MCF 10A (cell line): Measurements from ENCODE around the gene HEPH. TPM values are rescaled to one million over a fixed set of nuclear protein-coding genes. Genes with fewer than 3 reads are reported as not detected.

ENCODE experiments used
- BruUV-seq: library from RNA; stranded (reverse); fragments of 400-500 nt; replicated peaks from 2 replicates; lab custom pipeline; 2021; lab: Mats Ljungman, UMichigan
- CTCF ChIA-PET: fragments of 300-600 bp; sonication (Branson Sonifier 250); formaldehyde crosslinking; extraction: SDS; loops from one replicate; lab custom pipeline; 2021; ENCODE audit warnings: antibody characterized with exemption, inconsistent platforms; lab: Yijun Ruan, JAX
- POLR2A ChIA-PET: fragments of 300-600, 350-650 bp; sonication (Branson Sonifier 250); formaldehyde crosslinking; extraction: SDS; loops from one replicate; lab custom pipeline; 2020; ENCODE audit warnings: antibody characterized with exemption, inconsistent platforms; lab: Yijun Ruan, JAX
- DNase-seq: peaks from one replicate; pipeline ENCODE4 v3.0.0-alpha.2; 2018; ENCODE audit not compliant: unreplicated experiment
- H3K27ac Mint-ChIP-seq: one replicate; pipeline ENCODE4 v1.8.0; 2022; ENCODE audit warnings: mild to moderate bottlenecking, low read depth, mixed read lengths; ENCODE audit not compliant: unreplicated experiment
- H3K27me3 Mint-ChIP-seq: one replicate; pipeline ENCODE4 v1.8.0; 2022; ENCODE audit warnings: mixed read lengths; ENCODE audit not compliant: insufficient read depth, unreplicated experiment
- H3K36me3 Mint-ChIP-seq: one replicate; pipeline ENCODE4 v1.8.0; 2022; ENCODE audit warnings: mild to moderate bottlenecking, moderate library complexity, mixed read lengths; ENCODE audit not compliant: insufficient read depth, unreplicated experiment
- H3K4me1 Mint-ChIP-seq: one replicate; pipeline ENCODE4 v1.8.0; 2022; ENCODE audit warnings: mixed read lengths; ENCODE audit not compliant: insufficient read depth, unreplicated experiment
- H3K4me3 Mint-ChIP-seq: one replicate; pipeline ENCODE4 v1.8.0; 2022; ENCODE audit warnings: mild to moderate bottlenecking, moderate library complexity, mixed read lengths; ENCODE audit not compliant: unreplicated experiment
- H3K9me3 Mint-ChIP-seq: one replicate; pipeline ENCODE4 v1.8.0; 2022; ENCODE audit warnings: mixed read lengths; ENCODE audit not compliant: unreplicated experiment
- CTCF ChIP-seq: fragments of 200-600 bp; IDR thresholded peaks from one replicate; pipeline ENCODE4 v1.8.0; 2022; ENCODE audit warnings: antibody characterized with exemption, mild to moderate bottlenecking; ENCODE audit not compliant: unreplicated experiment
- intact Hi-C: fragments of 100-400 bp; cut with micrococcal nuclease; formaldehyde crosslinking; loops from 2 replicates; pipeline ENCODE4 v1.14.1; 2022
- total RNA-seq: library from RNA; stranded (reverse); gene quantifications from 2 replicates; pipeline ENCODE4 v1.2.3, GENCODE V29; 2022

HEPH gene
- total RNA-seq, 1 experiment from 2014 or later, result 0.40 TPM

- intact Hi-C loops, result no loop called here
- TF ChIP-seq CTCF, result no peak
Observed at GRCh38 chrX:66162331-66162822, 1.7 kb upstream of the HEPH start.

GRCh38 chrX:66163447-66163846 is 600 bp upstream of the HEPH start:
- BruUV-seq, result no TSS peak
- no peak for DNase-seq
- intact Hi-C loops, result no loop called here
- H3K27me3 Mint-ChIP-seq, result no peaks in the 10 kb centered on the region
- H3K4me3 Mint-ChIP-seq, result no peak overlapping the region
- peaks cover 8% of the 10 kb centered on the region for H3K9me3 Mint-ChIP-seq
- POLR2A ChIA-PET, result no interaction called here
- H3K36me3 Mint-ChIP-seq, result no peaks in the 10 kb centered on the region
- TF ChIP-seq CTCF, result no peak
- H3K27ac Mint-ChIP-seq, result no peak overlapping the region
- CTCF ChIA-PET, result no interaction called here
- no peaks in the 10 kb centered on the region for H3K4me1 Mint-ChIP-seq

More at GRCh38 chrX:66162331-66162822, 1.7 kb upstream of the HEPH start:
- Mint-ChIP-seq H3K4me3 (no peak overlapping the region), H3K27ac (no peak overlapping the region), H3K27me3 (no peaks in the 10 kb centered on the region), H3K36me3 (no peaks in the 10 kb centered on the region), H3K9me3 (peaks cover 13% of the 10 kb centered on the region), H3K4me1 (no peaks in the 10 kb centered on the region)
- BruUV-seq, result no TSS peak
- ChIA-PET CTCF (interaction anchor here (0.5 to 1.2 kb wide), 2 partner anchors 569 to 571 kb away, joined by 4 to 5 read pairs; no protein-coding TSS in a partner anchor), POLR2A (no interaction called here)
- DNase-seq, result peak; percentile 7

GRCh38 chrX:66164470-66164869 is 423 bp downstream of the HEPH start:
- peaks cover 7% of the 10 kb centered on the region for H3K9me3 Mint-ChIP-seq
- no peaks in the 10 kb centered on the region for H3K4me1 Mint-ChIP-seq
- no peaks in the 10 kb centered on the region for H3K36me3 Mint-ChIP-seq
- CTCF ChIA-PET, result no interaction called here
- no peak for TF ChIP-seq CTCF
- POLR2A ChIA-PET, result no interaction called here
- H3K27ac Mint-ChIP-seq, result no peak overlapping the region
- intact Hi-C loops, result no loop called here
- no peak overlapping the region for H3K4me3 Mint-ChIP-seq
- no peak for DNase-seq
- no TSS peak for BruUV-seq
- H3K27me3 Mint-ChIP-seq, result no peaks in the 10 kb centered on the region

- no peaks in the 10 kb centered on the region for H3K27me3 Mint-ChIP-seq
- no peaks in the 10 kb centered on the region for H3K36me3 Mint-ChIP-seq
- DNase-seq, result no peak
- H3K9me3 Mint-ChIP-seq, result peaks cover 7% of the 10 kb centered on the region
- no TSS peak for BruUV-seq
- ChIA-PET CTCF (no interaction called here), POLR2A (no interaction called here)
- H3K4me3 Mint-ChIP-seq, result no peak overlapping the region
- intact Hi-C loops, result no loop called here
- no peak for TF ChIP-seq CTCF
- H3K27ac Mint-ChIP-seq, result no peak overlapping the region
- H3K4me1 Mint-ChIP-seq, result no peaks in the 10 kb centered on the region
Observed at GRCh38 chrX:66164931-66165330, 884 bp downstream of the HEPH start.
